Nephron progenitor cell (in vitro differentiated cells): ENCODE results near the gene PPRC1.

Source experiments
- DNase-seq: peaks from one replicate; pipeline ENCODE4 v3.0.0; 2021
- H3K27ac Mint-ChIP-seq: 2 replicates; pipeline ENCODE4 v1.8.0; 2021; ENCODE audit warnings: mild to moderate bottlenecking, moderate library complexity, mixed read lengths
- H3K27me3 Mint-ChIP-seq: 2 replicates; pipeline ENCODE4 v1.8.0; 2021; ENCODE audit warnings: mild to moderate bottlenecking, low read depth, mixed read lengths; ENCODE audit not compliant: poor library complexity
- H3K36me3 Mint-ChIP-seq: 2 replicates; pipeline ENCODE4 v1.8.0; 2021; ENCODE audit warnings: low read depth, mixed read lengths
- H3K4me1 Mint-ChIP-seq: 2 replicates; pipeline ENCODE4 v1.8.0; 2021; ENCODE audit warnings: mixed read lengths
- H3K4me3 Mint-ChIP-seq: 2 replicates; pipeline ENCODE4 v1.8.0; 2021; ENCODE audit warnings: mild to moderate bottlenecking, moderate library complexity, mixed read lengths
- H3K9me3 Mint-ChIP-seq: 2 replicates; pipeline ENCODE4 v1.8.0; 2021; ENCODE audit warnings: mild to moderate bottlenecking, moderate library complexity, mixed read lengths
- CTCF ChIP-seq: fragments of 200-600 bp; sonication (generic); IDR thresholded peaks from 2 replicates; pipeline ENCODE4 v1.5.0; 2021; ENCODE audit warnings: antibody characterized with exemption

PPRC1 gene

GRCh38 chr10:102116656-102117055 is 16.2 kb upstream of the PPRC1 start:
- DNase-seq = no peak
- H3K4me1 Mint-ChIP-seq = peaks cover 77% of the 10 kb centered on the region
- no peaks in the 10 kb centered on the region for H3K27me3 Mint-ChIP-seq
- H3K36me3 Mint-ChIP-seq = peaks cover 12% of the 10 kb centered on the region
- peak overlapping the region; percentile 98 for H3K27ac Mint-ChIP-seq
- no peak for TF ChIP-seq CTCF
- no peaks in the 10 kb centered on the region for H3K9me3 Mint-ChIP-seq
- H3K4me3 Mint-ChIP-seq = peak overlapping the region; percentile 91

GRCh38 chr10:102117391-102118159 is 15.3 kb upstream of the PPRC1 start:
- H3K4me3 Mint-ChIP-seq = peak overlapping the region; percentile 91
- peak; percentile 50 for DNase-seq
- peak overlapping the region; percentile 99 for H3K27ac Mint-ChIP-seq
- H3K9me3 Mint-ChIP-seq = no peaks in the 10 kb centered on the region
- peak; percentile 7 for TF ChIP-seq CTCF
- H3K36me3 Mint-ChIP-seq = peaks cover 6% of the 10 kb centered on the region
- peaks cover 78% of the 10 kb centered on the region for H3K4me1 Mint-ChIP-seq
- no peaks in the 10 kb centered on the region for H3K27me3 Mint-ChIP-seq

- Mint-ChIP-seq H3K4me3 (peak overlapping the region; percentile 91), H3K36me3 (no peaks in the 10 kb centered on the region), H3K27ac (peak overlapping the region; percentile 99), H3K4me1 (peaks cover 75% of the 10 kb centered on the region), H3K27me3 (no peaks in the 10 kb centered on the region), H3K9me3 (no peaks in the 10 kb centered on the region)
- no peak for TF ChIP-seq CTCF
- peak; percentile 43 for DNase-seq
These were observed 14.0 kb upstream of the PPRC1 start for GRCh38 chr10:102118867-102119266.

GRCh38 chr10:102119417-102120141 is 13.3 kb upstream of the PPRC1 start:
- Mint-ChIP-seq H3K9me3 (no peaks in the 10 kb centered on the region), H3K36me3 (no peaks in the 10 kb centered on the region), H3K27ac (peak overlapping the region; percentile 99), H3K4me3 (peak overlapping the region; percentile 91), H3K27me3 (no peaks in the 10 kb centered on the region), H3K4me1 (peaks cover 75% of the 10 kb centered on the region)
- peak; percentile 35 for DNase-seq
- TF ChIP-seq CTCF = no peak

- Mint-ChIP-seq H3K4me3 (peak within 1 kb of the TSS; percentile 91), H3K4me1 (peaks cover 67% of the 10 kb centered on the region), H3K27ac (peak within 1 kb of the TSS; percentile 99), H3K9me3 (no peaks in the 10 kb centered on the region), H3K27me3 (no peaks in the 10 kb centered on the region), H3K36me3 (no peaks in the 10 kb centered on the region)
- TF ChIP-seq CTCF = no peak
- DNase-seq = peak; percentile 80
These were observed 12.5 kb upstream of the PPRC1 start, which contains the start of gene LDB1 for GRCh38 chr10:102120142-102120990. Gene LDB1 (minus strand): TSS chr10:102120368. CDS start chr10:102120110, 258 bp downstream.
